Measurements from ENCODE around the gene PDE6C. TPM values are rescaled to one million over a fixed set of nuclear protein-coding genes. Genes with fewer than 3 reads are reported as not detected.

PDE6C gene
- total and polyA plus RNA-seq, 3 donors from 2014 or later = 0.09 TPM; not detected in 2

DNA sequence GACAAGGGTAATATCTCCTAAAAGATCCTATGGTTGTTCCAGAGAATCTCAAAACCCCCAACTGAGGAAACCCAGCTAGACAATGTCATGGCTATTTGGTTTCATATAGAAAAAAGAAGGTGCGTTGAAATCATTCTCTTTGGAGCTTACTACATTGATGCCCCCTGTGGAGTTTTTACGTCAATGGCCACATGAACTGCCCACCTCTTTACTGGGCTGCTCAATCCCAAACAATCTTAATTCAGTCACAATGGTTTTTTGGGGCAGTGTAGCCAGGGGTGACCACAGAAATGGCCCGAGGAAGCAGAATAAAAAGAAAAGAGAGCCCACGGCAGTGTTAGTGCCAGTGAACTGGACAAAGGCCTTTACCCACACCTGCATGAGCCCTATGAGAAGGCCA, 19.1 kb upstream of the PDE6C start:
- Histone ChIP-seq H3K27me3 (no peaks in the 10 kb centered on the region), H3K9me3 (no peaks in the 10 kb centered on the region), H3K27ac (no peak overlapping the region), H3K4me1 (no peaks in the 10 kb centered on the region), H3K4me3 (no peak overlapping the region), H3K36me3 (ENCODE audit: low read depth, missing control alignments) (no peaks in the 10 kb centered on the region)
- intact Hi-C loops (cut with DNase I; ENCODE audit: low total_unique reads) = no loop called here
- 94% methylated on average over 4 of the region's 4 CpGs for WGBS, 2 donors
- no peak for TF ChIP-seq POLR2A (IDR thresholded peaks at IDR 0.05)
- TF ChIP-seq, protein P1, sequence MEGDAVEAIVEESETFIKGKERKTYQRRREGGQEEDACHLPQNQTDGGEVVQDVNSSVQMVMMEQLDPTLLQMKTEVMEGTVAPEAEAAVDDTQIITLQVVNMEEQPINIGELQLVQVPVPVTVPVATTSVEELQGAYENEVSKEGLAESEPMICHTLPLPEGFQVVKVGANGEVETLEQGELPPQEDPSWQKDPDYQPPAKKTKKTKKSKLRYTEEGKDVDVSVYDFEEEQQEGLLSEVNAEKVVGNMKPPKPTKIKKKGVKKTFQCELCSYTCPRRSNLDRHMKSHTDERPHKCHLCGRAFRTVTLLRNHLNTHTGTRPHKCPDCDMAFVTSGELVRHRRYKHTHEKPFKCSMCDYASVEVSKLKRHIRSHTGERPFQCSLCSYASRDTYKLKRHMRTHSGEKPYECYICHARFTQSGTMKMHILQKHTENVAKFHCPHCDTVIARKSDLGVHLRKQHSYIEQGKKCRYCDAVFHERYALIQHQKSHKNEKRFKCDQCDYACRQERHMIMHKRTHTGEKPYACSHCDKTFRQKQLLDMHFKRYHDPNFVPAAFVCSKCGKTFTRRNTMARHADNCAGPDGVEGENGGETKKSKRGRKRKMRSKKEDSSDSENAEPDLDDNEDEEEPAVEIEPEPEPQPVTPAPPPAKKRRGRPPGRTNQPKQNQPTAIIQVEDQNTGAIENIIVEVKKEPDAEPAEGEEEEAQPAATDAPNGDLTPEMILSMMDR (IDR thresholded peaks at IDR 0.05) = no peak
- no peak for DNase-seq

DNA sequence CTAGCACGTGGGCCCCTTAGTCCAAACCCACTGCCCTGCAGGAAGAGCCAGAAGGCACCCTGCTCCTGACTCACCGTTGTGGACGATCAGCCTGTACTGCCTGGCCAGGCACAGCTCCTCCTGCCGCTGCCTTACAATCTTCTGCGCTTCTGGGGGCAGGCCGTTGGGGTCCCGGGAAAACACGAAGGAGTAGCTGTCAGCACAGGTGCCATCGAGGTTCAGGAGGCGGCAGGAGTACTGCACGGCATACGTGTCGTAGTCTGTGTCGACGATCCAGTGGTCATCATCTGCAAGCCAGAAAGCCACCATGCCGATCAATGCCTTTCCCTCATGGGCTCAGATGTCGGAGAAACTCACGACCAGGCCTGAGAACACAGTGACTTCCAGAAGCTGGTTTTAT, 18.6 kb upstream of the PDE6C start:
- H3K36me3 ChIP-seq (ENCODE audit: low read depth, missing control alignments) = no peaks in the 10 kb centered on the region
- no peak for TF ChIP-seq POLR2A (IDR thresholded peaks at IDR 0.05)
- TF ChIP-seq, protein P1 (IDR thresholded peaks at IDR 0.05) = no peak
- WGBS, 2 donors = 87 to 90% methylated on average over 17 to 18 of the region's 18 CpGs
- H3K9me3 ChIP-seq = no peaks in the 10 kb centered on the region
- no peak for DNase-seq
- no peaks in the 10 kb centered on the region for H3K4me1 ChIP-seq
- intact Hi-C loops (cut with DNase I; ENCODE audit: low total_unique reads) = no loop called here
- no peak overlapping the region for H3K27ac ChIP-seq
- H3K27me3 ChIP-seq = no peaks in the 10 kb centered on the region
- H3K4me3 ChIP-seq = no peak overlapping the region

DNA sequence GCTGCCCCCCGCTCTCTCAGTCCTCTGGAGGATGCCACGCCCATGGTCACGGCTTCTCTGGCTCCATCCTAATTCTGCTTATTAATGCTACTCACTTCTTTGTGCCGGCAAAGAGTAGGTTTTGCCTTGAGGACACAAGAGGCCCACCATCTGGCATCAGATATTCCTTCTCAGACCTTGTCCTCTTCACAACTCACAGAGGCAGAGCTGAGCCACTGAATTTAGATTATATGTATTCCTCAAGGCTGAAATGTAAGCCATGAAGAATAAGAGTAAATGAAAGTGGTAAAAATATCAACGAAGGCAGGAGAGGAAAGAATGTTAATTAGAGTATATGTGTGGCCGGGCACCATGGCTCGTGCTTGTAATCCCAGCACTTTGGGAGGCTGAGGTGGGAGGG, 17.8 kb upstream of the PDE6C start:
- no peak for TF ChIP-seq POLR2A (IDR thresholded peaks at IDR 0.05)
- TF ChIP-seq, protein P1 (IDR thresholded peaks at IDR 0.05) = no peak
- H3K36me3 ChIP-seq (ENCODE audit: low read depth, missing control alignments) = no peaks in the 10 kb centered on the region
- no peaks in the 10 kb centered on the region for H3K27me3 ChIP-seq
- H3K4me1 ChIP-seq = no peaks in the 10 kb centered on the region
- H3K9me3 ChIP-seq = no peaks in the 10 kb centered on the region
- 77 to 86% methylated on average over 7 of the region's 7 CpGs for WGBS, 2 donors
- intact Hi-C loops (cut with DNase I; ENCODE audit: low total_unique reads) = no loop called here
- H3K4me3 ChIP-seq = no peak overlapping the region
- no peak for DNase-seq
- H3K27ac ChIP-seq = no peak overlapping the region

DNA sequence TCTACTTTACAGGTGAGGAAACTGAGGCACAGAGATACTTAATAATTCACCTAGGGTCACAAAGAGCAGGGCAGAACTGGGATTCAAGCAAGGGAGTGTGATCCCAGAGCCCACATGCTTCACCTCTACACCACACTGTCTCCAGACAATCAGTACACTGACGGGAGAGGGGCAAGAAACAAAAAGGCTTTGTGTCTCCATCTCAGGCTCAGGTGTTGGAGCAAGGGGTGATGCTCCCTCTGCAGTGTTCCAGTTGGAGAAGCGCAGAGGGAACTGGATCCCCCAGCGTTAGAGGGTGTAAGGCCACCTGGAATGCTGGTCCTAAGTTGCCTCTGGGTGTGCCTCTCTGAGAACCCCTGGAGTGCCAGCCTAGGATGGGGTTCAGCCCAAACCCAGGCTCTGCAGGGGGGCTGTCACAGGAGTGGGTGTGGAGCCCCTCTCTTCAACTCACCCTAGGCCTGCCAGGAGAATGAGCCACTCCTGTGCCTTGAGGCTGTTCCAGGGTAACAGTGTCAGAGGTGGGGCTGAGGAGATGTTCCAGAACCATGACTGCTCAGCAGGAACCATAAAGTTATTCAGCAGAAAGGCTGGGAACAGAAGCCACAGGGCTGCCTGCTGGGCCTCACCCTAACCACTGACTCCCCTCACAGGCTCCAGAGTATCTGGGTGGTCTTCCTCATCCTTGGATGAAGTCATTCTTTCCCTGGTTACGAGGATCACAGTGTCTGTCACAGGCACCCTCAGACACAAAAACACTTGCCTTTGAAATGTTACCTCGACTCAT, 16.8 kb upstream of the PDE6C start:
- intact Hi-C loops (cut with DNase I; ENCODE audit: low total_unique reads) = no loop called here
- DNase-seq = no peak
- no peaks in the 10 kb centered on the region for H3K27me3 ChIP-seq
- no peak overlapping the region for H3K4me3 ChIP-seq
- H3K9me3 ChIP-seq = no peaks in the 10 kb centered on the region
- H3K4me1 ChIP-seq = no peaks in the 10 kb centered on the region
- WGBS, 2 donors = 70 to 87% methylated on average over 3 to 5 of the region's 5 CpGs
- no peaks in the 10 kb centered on the region for H3K36me3 ChIP-seq (ENCODE audit: low read depth, missing control alignments)
- H3K27ac ChIP-seq = no peak overlapping the region
- no peak for TF ChIP-seq POLR2A (IDR thresholded peaks at IDR 0.05)
- TF ChIP-seq, protein P1 (IDR thresholded peaks at IDR 0.05) = no peak

DNA sequence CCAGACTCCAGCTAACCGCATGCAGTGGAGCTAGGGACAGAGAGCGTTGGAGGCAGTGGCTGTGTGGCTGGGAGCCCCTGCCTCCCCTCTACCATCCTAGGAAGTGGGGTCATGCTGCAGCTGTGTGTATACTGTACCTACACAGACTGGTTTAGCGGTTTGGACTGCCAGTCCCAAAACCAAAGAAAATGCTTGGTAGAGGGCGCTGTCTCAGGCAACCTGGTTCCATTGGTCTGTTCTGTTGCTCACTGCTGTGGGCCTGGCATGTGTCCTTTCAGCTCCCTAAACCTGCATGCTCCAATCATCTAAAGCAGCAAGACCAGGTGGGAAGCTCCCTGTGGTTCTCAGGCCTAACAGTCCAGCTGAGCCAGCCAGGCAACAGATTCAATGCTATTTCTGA, 15.8 kb upstream of the PDE6C start:
- no peak overlapping the region for H3K27ac ChIP-seq
- H3K4me1 ChIP-seq = no peaks in the 10 kb centered on the region
- no peaks in the 10 kb centered on the region for H3K27me3 ChIP-seq
- TF ChIP-seq, protein P1 (IDR thresholded peaks at IDR 0.05) = no peak
- TF ChIP-seq POLR2A (IDR thresholded peaks at IDR 0.05) = no peak
- H3K36me3 ChIP-seq (ENCODE audit: low read depth, missing control alignments) = no peaks in the 10 kb centered on the region
- no peak for DNase-seq
- H3K4me3 ChIP-seq = no peak overlapping the region
- WGBS, 2 donors = 80 to 87% methylated on average over 3 to 4 of the region's 4 CpGs
- intact Hi-C loops (cut with DNase I; ENCODE audit: low total_unique reads) = no loop called here
- H3K9me3 ChIP-seq = no peaks in the 10 kb centered on the region
